Pulmonary artery endothelial cell (primary cell): Measurements from ENCODE around the gene MAPK1. TPM values are rescaled to one million over a fixed set of nuclear protein-coding genes. Genes with fewer than 3 reads are reported as not detected.

Experiments
- total RNA-seq: library from RNA; depleted of rRNA; stranded (reverse); fragments of >200 nt; gene quantifications from 2 replicates; pipeline ENCODE4 v1.2.3, GENCODE V29; 2014

Gene MAPK1
- total RNA-seq, 1 donor from 2014 or later: 74.7 TPM

Other genes with a start within 250 kb of the MAPK1 start
- 21.5 and 23.5 TPM in 2 replicates for gene YDJC, start 237.6 kb downstream of the MAPK1 start, total RNA-seq
- 0.07 and 0.35 TPM in 2 replicates for gene CCDC116, start 234.9 kb downstream of the MAPK1 start, total RNA-seq
- 54.4 and 113 TPM in 2 replicates for gene SDF2L1, start 225.3 kb downstream of the MAPK1 start, total RNA-seq
- gene PPIL2, start 201.6 kb downstream of the MAPK1 start, total RNA-seq: 19.3 and 22.6 TPM in 2 replicates
- gene YPEL1, start 131.9 kb downstream of the MAPK1 start, total RNA-seq: 4.5 and 5.6 TPM in 2 replicates
- 156 and 200 TPM in 2 replicates for gene PPM1F, start 85.2 kb upstream of the MAPK1 start, total RNA-seq
- gene TOP3B, start 115.1 kb upstream of the MAPK1 start, total RNA-seq: 22.4 and 31.9 TPM in 2 replicates